Heart left ventricle (tissue), 13 donors: ENCODE results near the gene PODXL2.

ENCODE experiments used
- POLR2A ChIP-seq, 2 donors: fragments of 450-650 bp; IDR thresholded peaks; one replicate each; pipeline ENCODE4 v1.6.1; 2017; ENCODE audit warnings: antibody characterized with exemption in 2 of 2, mild to moderate bottlenecking in 2 of 2, moderate library complexity in 2 of 2
- TF ChIP-seq, protein P1 (sequence below), 12 donors: fragments of 200-600 bp; sonication (generic) in 4 of 12; IDR thresholded peaks; one replicate each; pipeline versions ENCODE4 v1.5.0 to v1.8.0; 2018 to 2022; ENCODE audit warnings: antibody characterized with exemption in 12 of 12, mild to moderate bottlenecking in 5 of 12
- donor health status: ischemic (EF 13 %, LVEDD 7.1; RV severe dilation, severe dysfunction).
- donor health status: DM: no; HTN: yes; CAD: no.
- donor health status: DM: no; HTN: no; CAD: no.
- donor health status: ischemic (EF 25% LVEDD 6.9; RV normal size, moderate dysfunction).
- donor health status: ischemic (EF 25% LVEDD 5.7; RV mildly dilated, moderate dysfunction).
- donor health status: ischemic (EF 35%, LVEDD 5.7; RV mildly dilated, moderate dysfunction).
- donor health status: nonischemic (EF 11% LVEDD 7.7; RV severe dilation, severe dysfunction).
- donor health status: DM: yes; HTN: yes; CAD: no.
- donor health status: PGD.
- donor health status: ischemic (EF 29% LVEDD 5.4; RV normal size, mild dysfunction).
- donor health status: nonischemic (EF 23%, LVEDD 6.1; RV moderate dilation, normal function).

DNA sequence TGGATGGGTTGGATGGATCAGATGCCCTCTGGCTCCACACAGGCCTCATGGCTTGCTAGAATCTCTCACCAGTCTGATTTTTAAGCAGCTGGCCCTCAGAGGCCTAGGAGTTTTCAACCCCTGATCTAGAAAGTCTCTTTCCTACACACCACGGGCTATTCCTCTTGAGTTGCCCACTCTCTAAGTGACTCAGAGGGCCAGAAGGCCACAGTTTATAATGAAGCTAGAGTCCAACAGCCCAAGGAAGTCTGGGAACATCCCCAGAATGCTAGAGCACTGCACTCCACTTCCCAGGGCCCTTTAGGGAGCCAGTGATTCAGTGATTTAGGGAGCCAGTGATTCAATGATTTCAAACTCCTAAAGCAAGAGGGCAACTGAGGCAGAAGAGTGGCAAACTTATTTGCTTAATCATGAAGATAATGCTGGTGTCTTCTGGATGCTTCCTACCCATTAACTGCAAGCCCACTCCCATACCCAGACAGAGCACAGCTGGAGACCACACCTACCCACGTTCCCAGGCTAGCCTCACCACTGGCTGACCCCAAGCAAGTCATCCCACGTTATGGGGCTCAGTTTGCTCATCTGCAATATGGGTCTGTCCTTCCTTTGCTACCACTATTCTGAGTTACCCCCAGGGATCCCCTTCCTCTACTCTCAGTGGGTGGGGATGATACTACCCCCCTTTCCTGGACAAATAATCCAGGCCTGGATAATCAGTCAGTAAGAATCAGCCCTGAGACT, 80.5 kb downstream of the PODXL2 start:
- TF ChIP-seq, protein P1, sequence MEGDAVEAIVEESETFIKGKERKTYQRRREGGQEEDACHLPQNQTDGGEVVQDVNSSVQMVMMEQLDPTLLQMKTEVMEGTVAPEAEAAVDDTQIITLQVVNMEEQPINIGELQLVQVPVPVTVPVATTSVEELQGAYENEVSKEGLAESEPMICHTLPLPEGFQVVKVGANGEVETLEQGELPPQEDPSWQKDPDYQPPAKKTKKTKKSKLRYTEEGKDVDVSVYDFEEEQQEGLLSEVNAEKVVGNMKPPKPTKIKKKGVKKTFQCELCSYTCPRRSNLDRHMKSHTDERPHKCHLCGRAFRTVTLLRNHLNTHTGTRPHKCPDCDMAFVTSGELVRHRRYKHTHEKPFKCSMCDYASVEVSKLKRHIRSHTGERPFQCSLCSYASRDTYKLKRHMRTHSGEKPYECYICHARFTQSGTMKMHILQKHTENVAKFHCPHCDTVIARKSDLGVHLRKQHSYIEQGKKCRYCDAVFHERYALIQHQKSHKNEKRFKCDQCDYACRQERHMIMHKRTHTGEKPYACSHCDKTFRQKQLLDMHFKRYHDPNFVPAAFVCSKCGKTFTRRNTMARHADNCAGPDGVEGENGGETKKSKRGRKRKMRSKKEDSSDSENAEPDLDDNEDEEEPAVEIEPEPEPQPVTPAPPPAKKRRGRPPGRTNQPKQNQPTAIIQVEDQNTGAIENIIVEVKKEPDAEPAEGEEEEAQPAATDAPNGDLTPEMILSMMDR (IDR thresholded peaks at IDR 0.05): no peak
- no peak for TF ChIP-seq POLR2A (IDR thresholded peaks at IDR 0.05)
